ENCODE data around the gene KCTD17.

Gene KCTD17

DNA sequence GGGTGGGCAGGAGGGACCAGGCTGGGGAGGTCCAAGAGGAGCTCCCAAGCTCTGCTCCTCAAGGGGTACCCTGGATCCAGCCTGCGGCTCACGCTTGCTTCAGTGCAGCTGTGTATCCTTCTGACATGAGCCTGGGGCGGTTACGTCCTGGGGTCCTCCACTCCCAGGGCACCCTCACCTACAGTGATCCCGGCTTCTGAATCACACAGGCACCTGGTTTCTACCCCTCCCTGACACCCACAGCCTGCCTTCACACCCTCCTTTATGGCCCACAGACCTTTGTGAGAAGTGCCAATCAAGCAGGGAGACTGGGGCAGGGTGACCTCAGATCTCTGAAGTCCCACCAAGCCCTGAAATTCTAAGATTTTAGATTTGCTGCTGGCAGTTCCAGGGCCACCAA, 30.5 kb upstream of the KCTD17 start:
- DNase-seq: no peak

DNA sequence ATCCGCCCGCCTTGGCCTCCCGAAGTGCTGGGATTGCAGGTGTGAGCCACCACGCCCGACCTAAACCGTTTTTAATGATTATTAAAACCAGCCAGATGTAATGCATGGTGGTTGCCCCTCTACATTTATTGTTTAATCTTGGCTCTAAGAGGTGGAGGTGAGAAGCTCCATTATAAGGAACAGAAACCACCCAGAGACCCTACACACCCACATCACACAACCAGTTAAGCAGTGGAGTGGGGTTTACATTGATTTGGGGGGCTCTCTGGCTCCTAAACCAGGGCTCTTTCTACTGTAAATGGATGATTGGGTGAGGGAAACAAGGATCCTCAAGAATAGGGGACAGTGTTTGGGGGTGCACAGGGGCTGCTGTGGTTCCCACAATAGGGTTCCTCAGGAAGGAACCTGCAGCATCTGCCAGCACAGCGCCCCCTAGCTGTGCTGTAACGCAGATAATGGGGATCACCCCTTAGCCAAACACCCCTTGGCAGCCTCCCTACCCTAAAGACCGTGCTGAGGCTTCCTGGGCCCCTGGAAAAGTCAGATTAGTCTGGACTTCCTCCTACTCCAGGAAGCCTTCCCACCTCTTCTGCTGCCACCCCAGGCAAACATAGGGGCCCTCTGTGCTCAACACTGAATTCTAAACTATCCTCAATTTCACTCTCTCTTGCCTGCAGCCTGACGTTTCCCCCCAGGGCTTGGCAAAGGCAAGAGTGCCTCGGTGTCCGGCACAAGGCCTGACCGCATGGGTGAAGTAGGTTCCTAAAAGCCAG, 29.6 kb upstream of the KCTD17 start:
- peak; percentile 21 for DNase-seq

DNA sequence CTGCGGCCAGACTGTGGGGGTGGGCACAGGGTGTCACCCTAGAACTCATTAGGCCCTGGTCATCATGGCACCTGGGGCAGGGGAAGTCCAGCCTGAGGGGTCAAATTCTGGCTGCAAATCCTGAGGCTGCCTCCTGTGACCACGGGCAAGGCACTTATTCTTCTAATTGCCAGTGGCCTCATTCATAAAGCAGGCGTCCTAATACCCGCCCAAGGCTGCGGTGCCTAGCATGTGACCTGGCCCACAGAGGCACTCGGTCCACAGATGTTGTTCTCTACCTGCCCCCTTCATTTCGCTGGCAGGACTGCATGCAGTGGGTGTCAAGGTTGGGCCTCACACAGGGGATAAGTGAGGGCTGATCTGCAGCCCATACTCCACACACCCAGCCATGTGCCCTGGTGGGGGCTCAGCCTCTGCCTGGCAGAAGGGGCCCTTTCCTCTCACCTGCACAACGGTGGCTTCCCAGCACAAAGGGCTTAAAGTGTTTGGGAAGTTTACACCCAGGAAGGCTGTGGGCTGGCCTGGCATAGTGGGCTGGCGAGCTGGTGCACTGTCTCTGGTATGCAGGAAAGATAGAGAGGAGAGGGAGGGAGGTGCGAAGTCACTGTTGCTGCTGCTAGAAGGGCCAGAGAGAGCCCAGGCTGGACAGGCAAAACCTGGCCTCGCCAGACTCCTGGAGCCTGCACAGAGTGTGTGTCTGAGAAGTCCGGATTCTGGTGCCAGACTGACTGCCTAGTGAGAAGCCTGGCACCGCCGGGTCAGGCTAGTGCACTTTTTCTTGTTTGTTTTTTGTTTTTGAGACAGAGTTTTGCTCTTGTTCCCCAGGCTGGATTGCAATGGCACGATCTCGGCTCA, 28.8 kb upstream of the KCTD17 start:
- DNase-seq: no peak

DNA sequence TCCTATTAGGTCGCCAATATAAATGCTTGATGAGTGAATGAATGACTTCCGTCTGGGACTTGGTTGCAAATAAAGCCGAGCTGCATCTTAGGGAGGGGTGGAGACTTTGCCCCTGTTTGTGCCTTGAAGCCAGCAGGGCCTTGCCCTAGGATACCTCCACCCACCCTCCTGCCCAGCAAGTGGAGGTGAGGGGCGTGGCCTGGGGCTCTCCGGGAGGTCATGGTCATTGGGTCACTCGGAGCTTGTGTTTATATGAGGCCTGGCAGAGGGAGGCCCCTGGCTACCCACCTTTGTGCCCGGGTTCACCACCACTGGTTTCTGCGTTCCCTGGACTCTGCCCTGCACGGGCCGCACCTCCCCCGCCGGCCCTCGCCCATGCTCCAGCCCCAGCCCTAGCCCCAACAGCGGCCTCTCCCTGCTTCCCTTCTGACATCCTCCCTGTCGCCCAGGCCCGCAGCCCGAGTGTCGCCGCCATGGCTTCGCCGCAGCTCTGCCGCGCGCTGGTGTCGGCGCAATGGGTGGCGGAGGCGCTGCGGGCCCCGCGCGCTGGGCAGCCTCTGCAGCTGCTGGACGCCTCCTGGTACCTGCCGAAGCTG, 27.7 kb upstream of the KCTD17 start:
- no peak for DNase-seq

DNA sequence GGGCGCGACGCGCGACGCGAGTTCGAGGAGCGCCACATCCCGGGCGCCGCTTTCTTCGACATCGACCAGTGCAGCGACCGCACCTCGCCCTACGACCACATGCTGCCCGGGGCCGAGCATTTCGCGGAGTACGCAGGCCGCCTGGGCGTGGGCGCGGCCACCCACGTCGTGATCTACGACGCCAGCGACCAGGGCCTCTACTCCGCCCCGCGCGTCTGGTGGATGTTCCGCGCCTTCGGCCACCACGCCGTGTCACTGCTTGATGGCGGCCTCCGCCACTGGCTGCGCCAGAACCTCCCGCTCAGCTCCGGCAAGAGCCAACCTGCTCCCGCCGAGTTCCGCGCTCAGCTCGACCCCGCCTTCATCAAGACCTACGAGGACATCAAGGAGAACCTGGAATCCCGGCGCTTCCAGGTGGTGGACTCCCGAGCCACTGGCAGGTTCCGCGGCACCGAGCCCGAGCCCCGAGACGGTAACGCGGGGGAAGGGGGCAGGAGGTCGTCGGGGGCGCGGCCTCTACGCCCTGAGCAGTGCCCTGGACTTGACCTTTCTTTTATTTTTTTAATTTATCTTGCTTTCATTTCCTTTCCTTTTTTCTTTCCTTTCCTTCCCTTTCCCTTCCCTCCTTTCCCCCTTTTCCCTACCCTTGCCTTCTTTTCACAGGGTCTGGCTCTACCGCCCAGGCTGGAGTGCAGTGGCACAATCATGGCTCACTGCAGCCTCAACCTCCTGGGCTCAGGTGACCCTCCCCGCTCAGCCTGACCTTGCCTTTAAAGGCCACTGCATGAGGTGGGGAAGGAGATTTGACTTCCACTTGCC, 27.0 kb upstream of the KCTD17 start:
- DNase-seq: no peak

DNA sequence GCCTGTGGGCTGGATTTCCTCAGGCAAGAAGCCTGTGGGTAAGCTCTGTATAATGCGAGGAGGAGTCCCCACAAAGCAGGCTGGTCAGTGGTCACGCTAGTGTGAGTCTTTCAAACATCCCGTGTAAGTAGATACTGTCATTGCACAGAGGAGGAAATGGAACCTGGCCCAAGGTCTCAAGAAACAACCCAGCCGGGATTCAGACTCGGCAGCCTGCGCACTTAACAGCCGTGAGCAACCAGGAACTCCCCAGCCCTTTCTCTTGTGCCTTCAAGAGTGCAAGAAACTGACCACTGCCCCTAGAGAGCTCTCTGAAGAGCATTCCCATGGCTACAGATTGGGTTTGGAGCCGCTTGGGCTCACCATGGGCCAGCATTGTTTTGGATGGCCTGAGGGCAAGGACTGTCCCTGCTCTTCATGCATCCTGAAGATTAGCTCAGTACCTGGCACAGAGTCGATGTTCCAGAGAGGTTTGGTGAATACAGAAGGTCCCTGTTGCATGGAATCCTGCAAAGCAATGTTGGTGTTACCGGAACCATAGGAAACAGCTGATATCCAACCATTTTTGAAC, 26.0 kb upstream of the KCTD17 start:
- DNase-seq: no peak

DNA sequence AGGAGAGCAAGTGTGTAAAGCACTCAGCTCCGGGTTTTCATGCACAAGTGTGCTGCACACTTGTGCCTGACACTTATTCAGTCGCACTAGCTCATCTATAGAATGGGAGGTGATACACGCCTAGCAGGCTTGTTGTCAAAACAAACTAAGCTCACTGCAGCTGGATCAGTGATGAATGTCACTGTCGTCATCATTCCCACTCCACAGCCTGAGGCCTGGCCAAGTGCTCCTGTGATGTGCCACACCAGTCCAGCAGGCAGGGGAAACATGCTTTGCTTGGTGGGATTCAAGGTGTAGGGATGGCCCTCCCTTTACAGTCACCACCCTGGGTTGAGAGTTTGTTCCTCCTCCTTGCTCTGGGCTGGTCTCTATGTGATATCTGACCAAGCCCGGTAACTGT, 25.2 kb upstream of the KCTD17 start:
- no peak for DNase-seq

DNA sequence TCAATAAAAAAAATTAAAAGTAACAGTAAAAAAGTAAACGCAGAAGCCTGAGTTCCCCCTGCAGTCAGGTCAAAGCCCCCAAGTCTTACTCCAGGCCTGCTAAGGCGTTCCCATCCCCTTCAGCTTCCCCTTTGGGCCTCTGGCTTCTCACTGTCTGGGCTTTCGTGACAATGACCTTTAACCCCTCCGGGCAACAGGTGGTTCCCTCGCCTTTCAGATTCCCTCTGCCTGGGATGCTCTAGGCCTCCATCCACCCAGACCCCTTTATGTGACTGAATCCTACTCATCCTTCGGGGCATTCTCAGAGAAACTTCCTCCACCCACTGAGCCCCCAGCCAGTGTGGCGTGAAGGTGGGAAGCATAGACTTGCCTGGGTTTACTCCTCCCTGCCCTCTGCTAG, 24.0 kb upstream of the KCTD17 start:
- no peak for DNase-seq

DNA sequence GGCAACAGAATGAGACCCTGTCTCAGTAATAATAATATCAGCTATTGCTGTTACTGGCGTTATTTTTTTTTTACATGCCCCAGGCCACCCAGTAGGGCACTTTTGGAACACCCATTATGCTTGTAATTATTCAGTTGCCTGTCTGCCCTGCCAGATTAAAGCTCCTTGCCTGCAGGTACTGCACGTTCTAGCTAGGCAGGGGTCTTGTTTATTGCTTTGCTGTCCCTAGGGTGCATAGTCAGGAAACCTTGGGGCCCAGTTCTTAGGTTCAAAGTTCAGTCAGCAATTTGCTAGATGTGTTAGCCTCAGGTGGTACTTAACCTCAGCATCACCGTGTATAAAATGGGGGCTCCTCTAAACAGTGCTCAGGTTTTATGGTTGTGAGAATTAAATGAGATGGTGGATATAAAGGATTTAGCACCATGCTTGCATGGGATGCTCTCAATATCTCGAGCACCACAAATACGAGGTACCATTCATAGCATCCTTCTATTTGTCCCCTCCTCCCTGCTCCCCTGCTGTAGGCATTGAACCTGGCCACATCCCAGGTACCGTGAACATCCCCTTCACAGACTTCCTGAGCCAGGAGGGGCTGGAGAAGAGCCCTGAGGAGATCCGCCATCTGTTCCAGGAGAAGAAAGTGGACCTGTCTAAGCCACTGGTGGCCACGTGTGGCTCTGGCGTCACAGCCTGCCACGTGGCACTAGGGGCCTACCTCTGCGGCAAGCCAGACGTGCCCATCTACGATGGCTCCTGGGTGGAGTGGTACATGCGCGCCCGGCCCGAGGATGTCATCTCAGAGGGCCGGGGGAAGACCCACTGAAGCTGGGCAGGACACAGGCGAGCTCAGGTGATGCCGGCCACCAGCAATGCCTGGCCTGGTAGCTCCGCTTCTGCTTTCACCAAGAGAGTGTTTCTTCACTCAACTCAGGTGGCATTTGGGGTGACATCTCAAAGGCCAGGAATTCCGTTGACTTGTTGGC, 22.6 kb upstream of the KCTD17 start:
- no peak for DNase-seq

DNA sequence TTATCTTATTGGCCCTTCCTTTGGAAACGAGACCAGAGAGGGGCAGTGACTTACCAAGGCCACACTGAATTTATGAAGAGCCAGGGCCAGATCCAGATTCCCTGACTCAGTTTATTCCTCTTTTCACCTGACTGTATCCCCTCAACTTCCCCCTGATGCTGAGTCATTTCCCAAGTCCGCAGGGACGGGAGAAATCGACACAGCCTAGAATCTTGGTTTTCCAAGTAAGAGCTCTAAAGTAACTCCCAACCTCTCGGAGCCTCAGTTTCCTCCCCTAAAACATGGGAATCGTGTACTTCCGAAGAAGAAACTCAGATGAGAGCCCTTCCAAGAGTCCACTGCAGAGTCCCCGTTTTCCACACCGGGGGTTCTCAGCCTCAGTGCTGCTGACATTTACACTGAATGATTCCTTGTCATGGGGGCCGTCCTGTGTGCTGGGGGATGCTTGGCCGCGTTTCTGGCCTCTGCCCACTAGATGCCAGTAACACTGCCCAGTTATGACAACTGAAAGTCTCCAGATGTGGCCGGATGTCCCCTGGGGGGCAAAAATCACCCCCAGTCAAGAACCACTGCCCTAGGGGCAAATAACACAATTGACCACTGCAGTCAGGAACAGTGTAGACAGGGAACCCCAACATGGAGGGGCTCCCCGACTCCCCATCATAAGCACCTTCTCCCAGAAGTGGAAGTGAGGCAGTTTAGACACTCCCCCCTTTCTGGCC, 20.8 kb upstream of the KCTD17 start:
- DNase-seq: no peak

DNA sequence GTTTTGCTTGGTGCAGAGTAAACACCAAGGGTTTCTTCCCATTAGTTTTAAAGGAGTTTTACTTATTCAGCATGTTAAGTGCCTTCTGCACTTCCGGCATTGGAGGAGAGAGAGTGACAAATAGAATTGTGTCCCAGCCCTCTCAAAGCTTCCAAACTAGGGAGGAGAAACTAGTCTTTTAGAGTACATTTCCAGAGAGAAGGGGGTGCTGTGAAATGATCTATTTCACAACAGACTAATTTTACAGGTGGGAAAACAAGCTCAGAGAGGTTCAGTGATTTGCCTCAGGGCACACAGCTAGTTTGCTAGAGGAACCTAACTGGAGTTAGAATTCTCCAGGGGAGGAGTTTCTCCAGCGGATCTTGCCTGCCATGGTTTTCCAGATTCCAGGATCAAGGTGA, 19.4 kb upstream of the KCTD17 start:
- no peak for DNase-seq

DNA sequence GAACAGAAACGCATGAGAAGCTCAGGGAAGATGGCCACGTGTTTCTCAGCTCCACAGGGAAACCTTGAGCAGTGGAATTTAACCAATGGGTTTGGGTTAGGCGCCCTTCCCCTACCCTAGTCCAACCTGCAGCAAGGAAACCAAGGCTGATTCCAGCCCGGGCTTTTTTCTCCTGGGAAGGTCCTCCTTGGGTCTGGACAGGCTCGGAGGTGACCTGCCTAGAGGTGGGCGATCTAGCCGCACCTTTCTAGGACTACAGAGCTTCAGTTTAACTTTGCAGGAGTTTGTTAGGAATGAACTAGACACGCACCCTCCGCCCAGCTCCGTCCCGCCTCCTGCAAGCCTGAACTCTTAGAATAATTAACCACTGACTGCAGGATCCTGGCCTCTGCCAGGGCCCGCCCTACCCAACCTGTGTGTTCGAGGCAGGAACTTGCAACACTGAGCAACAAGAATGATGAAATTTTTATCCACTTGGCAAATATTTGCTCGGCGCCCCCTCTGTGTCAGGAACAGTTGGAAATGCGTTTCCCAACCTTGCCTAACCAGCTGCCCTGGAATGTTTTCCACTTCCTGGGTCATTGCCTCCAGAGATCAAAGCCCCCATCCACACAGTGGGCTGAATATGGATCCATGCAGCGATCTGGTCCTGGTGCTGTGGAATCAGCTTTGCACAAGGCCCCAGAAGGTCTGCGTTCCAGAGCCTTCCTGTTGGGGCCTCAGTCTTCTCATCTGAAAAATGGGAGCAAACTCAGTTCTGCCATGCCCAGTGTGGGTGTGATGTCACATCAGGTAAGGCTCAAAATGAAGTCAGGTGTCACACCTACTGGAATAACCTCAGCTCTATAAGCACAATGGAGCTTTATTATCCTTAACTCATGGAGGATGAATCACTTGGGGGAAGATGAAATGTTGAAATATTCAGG, 18.7 kb upstream of the KCTD17 start:
- DNase-seq: peak; percentile 17

DNA sequence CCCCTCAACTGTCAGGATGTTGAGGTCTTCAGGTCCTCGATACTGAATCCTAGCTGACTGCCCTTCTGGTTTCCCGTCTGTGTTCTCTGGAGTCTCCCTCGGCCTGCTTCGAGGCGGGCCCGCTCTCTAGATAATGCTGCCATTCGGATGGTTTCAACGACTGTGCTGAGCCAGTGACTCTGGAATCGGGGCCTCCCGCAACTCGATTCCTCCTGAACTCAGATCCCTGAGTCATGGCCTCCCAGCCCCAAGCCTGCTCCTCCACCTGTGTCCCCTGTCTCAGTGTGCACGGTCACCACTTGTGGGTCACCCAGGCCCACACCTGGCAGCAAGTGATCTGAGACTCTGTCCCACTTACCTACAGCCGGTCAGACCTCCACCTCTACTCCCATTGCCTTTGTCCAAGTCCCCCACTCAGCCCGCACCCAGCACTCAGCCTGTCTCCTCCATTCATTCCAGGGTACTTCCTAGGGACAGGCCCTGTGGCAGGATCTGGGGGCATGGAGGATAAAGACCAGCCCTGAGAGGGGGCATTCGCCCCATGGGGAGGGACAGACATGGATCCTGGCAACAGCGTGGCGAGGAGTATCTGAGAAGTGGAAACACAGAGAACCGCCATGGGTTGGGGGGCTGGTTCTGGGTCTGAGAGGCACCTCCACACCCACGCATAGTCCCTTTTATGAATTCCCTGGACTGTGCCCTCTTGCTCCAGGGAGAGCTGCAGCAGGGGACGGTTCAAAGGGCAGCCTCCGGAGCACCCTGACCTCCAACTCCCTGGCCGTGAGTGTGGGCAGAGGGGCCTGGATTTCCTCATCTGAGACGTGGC, 17.7 kb upstream of the KCTD17 start:
- no peak for DNase-seq

DNA sequence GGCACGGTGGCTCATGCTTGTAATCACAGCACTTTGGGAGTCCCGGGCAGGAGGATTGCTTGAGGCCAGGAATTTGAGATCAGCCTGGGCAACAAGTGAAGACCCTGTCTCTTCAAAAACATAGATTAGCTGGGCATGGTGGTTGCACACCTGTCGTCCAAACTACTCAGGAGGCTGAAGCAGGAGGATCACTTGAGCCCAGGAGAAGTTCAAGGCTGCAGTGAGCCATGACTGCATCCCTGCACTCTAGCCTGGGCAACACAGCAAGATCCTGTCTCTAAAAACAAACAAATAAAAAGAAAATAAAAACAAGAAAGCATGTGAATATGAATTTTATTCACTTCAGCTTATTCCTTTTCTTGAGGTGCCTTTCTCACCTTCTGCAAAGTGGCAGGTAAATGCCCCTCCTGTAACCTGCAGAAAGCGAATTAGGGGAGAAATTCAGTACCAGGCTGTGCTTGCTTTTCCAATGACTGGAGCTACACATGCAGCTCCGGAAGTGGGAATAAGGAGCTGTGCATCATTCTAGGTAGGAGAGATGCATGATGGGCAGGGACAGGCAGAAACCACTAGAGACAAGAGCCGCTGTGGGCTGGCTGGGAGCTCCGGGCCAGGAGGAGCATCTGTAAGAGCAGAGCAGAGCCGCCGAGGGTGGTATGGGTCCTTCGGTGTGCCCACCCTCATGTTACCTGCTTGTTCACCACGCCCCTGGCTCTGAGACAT, 14.7 kb upstream of the KCTD17 start:
- DNase-seq: no peak

DNA sequence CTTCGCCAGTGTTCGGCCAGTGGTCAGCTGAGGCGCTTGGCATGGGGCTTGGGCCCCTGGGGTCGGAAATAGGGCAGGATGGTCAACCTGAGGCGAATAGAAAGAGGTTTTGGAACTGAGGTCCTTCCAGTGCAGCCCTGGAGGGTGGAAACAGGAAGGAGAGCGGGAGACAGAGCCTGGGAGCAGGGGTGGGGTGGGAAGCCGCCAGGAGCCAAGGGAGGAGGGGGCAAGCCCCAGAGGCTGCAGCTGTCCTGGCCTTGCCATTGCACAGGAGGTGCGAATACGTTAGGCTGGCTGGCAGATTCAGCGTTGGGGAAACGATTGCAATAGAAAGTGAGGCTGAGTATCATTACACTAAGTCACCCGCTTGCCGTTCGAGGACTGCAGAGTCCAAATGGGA, 13.9 kb upstream of the KCTD17 start:
- DNase-seq: no peak

DNA sequence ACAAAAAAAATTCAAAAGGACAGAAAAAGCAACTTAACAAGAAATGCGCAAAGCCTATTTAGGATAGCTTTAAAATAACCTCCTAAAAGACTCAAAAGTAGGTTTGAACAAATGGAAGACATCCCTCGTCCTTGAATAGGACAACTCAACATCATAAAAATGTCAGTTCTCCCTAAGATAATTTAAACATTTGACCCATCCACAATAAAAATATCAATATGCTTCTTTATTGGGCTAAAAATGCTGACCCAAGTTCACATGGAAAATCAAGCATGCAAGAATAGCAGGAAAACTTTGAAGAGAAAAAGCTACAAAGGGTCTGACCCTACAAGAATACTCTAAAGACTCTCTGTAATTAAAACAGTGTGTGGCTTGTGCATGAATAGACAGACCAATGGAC, 12.1 kb upstream of the KCTD17 start:
- no peak for DNase-seq

DNA sequence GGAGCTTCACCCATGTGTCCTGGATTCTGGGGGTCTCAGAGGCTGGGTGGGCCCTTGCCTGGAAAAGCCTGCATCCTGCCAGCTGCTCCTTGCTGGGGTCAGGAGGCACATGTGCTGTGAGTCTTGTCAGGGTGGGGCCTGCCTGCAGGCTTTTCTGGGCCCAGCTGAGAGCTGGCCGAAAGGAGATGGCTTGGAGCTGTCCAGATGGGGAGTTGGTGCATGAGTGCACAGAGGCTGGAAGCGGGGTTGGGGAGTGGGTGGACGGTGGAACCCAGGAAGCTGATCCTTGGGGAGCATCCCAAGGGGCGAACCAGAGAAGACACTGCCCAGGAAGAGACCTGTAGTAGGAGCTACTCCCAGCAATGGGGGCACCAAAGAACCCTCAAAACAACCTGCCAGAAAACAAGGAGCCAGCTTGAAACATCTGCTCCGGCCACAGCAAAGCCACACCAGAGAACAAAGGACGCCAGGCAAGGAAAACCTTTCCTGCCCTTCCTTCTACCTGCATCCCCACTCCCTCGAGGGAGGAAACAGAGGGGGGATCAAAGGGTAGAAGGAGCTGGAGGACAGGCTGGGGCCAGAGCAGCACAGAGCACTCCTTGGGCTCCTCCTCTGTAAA, 8.2 kb upstream of the KCTD17 start:
- no peak for DNase-seq

Measured in fibroblast of skin of back (primary cell).